Measurements from ENCODE around the gene RHEBL1. TPM values are rescaled to one million over a fixed set of nuclear protein-coding genes. Genes with fewer than 3 reads are reported as not detected.

Gene RHEBL1
- total and polyA plus RNA-seq, 3 donors from 2014 or later = 1.5 to 5.9 (median 1.7) TPM

DNA sequence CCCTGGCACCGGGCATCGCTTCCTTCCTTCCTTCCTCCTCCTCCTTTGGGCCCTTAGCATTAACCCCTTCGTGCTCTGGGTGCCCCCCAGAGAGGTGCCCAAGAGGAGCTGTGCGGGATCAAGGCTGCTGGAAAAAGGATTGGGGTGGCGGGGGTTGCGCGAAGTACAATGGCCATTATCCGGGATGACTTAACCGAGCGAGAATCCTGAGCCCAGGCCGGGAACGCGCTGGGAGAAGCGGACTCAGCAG lies 22.0 kb upstream of the RHEBL1 start:
- intact Hi-C loops (cut with DNase I; ENCODE audit: low total_unique reads) = no loop called here
- 0 to 7% methylated on average over 10 to 13 of the region's 14 CpGs for WGBS, 2 donors
- TF ChIP-seq POLR2A (IDR thresholded peaks at IDR 0.05) = no peak
- Histone ChIP-seq H3K4me3 (peak overlapping the region; percentile 29 to 52), H3K4me1 (peaks cover 50% of the 10 kb centered on the region), H3K27ac (peak overlapping the region in 1 of 2 donors; percentile 4), H3K9me3 (no peaks in the 10 kb centered on the region), H3K27me3 (no peaks in the 10 kb centered on the region), H3K36me3 (ENCODE audit: low read depth, missing control alignments) (no peaks in the 10 kb centered on the region)
- DNase-seq = no peak

DNA sequence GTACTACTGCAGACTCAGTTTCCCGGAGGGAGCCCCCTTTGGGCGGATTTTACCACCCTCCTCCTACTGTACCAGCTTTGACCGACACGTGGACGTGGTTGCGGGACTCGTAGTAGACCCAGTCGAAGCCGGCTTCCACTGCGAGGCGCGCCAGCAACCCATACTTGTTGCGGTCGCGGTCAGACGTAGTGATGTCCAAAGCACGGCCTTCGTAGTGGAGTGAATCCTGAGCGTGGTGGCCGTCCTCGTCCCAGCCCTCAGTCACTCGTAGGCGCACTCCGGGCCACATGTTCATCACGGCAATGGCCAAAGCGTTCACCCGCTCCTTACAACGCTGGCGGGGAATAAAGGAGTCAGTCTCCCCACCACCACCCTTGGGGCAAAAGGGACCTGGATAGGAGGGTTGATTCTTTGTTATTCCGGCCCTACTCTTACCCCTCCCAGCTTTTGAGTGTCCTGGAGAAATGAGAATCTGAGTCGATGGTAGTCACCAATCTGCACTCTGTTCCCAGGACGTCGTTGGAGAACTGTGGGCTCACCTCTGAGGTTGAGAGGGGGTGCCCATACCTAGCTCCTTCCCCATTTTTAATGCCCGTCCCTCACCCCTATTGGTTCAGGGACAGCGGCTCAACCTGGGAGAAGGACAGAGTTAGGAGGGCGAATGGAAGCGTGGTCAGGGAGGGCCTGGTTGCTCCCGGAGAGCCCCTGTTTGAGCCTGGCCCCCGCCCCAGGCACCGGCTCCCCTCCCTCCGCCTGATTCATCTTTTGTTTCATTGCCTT lies 21.5 kb upstream of the RHEBL1 start:
- 37 to 42% methylated on average over 41 of the region's 41 CpGs for WGBS, 2 donors
- no peak for DNase-seq
- intact Hi-C loops (cut with DNase I; ENCODE audit: low total_unique reads) = no loop called here
- Histone ChIP-seq H3K36me3 (ENCODE audit: low read depth, missing control alignments) (no peaks in the 10 kb centered on the region), H3K27me3 (no peaks in the 10 kb centered on the region), H3K9me3 (no peaks in the 10 kb centered on the region), H3K27ac (peak overlapping the region in 1 of 2 donors; percentile 4), H3K4me3 (peak overlapping the region; percentile 29 to 52), H3K4me1 (peaks cover 50% of the 10 kb centered on the region)
- TF ChIP-seq POLR2A (IDR thresholded peaks at IDR 0.05) = no peak
- TF ChIP-seq, protein P1, sequence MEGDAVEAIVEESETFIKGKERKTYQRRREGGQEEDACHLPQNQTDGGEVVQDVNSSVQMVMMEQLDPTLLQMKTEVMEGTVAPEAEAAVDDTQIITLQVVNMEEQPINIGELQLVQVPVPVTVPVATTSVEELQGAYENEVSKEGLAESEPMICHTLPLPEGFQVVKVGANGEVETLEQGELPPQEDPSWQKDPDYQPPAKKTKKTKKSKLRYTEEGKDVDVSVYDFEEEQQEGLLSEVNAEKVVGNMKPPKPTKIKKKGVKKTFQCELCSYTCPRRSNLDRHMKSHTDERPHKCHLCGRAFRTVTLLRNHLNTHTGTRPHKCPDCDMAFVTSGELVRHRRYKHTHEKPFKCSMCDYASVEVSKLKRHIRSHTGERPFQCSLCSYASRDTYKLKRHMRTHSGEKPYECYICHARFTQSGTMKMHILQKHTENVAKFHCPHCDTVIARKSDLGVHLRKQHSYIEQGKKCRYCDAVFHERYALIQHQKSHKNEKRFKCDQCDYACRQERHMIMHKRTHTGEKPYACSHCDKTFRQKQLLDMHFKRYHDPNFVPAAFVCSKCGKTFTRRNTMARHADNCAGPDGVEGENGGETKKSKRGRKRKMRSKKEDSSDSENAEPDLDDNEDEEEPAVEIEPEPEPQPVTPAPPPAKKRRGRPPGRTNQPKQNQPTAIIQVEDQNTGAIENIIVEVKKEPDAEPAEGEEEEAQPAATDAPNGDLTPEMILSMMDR (IDR thresholded peaks at IDR 0.05) = no peak

DNA sequence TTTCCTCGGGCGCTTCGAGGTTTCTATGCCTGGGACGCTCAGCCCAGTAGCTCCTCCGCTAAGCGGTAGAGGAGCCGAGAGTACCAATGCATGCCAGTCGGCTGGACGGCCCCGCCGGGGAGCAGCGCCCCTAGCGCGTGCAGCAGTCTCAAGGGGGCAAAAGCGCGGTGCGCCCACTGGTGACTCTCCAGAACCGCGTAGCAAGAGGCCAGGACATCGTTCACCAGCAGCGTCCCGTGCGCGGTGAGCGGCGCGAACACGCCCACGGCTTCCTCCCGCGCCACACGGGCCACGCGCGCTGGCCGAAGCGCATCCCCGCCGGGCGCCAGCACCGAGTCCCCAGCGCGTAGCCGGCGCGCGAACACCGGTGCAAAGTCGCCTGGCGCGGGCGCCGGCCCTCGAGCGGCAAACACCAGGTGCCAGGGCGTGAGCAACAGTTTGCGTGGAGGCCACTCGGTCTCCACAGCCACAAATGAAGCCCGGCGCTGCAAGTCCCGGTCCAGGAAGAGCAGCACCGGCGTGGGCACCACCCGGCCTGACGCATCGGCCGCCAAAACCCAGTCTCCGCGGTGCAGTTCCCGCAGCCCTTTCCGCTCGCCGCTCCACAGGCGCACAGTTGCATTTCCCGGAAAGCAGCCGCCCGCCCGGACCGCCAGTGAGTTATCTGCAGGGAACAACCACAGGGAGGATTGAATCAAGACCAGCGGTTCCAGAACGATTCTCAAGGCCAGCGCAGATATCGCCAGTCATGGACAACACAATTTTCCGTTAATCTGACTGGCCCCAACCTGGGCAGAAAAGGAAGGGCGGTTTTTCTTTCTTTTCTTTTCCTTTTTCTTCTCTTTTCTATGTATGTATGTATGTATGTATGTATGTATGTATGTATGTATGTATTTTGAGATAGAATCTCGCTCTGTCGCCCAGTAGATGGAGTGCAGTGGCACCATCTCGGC lies 20.3 kb upstream of the RHEBL1 start:
- peak overlapping the region; percentile 21 to 35 for H3K4me3 ChIP-seq
- TF ChIP-seq, protein P1 (IDR thresholded peaks at IDR 0.05) = peak in 1 of 3 experiments; percentile 11
- no peak for TF ChIP-seq POLR2A (IDR thresholded peaks at IDR 0.05)
- intact Hi-C loops (cut with DNase I; ENCODE audit: low total_unique reads) = no loop called here
- WGBS, 2 donors = 8% methylated on average over 17 to 58 of the region's 88 CpGs
- no peaks in the 10 kb centered on the region for H3K9me3 ChIP-seq
- DNase-seq = peak; percentile 64
- no peaks in the 10 kb centered on the region for H3K36me3 ChIP-seq (ENCODE audit: low read depth, missing control alignments)
- no peak overlapping the region for H3K27ac ChIP-seq
- H3K4me1 ChIP-seq = peaks cover 58% of the 10 kb centered on the region
- H3K27me3 ChIP-seq = no peaks in the 10 kb centered on the region

DNA sequence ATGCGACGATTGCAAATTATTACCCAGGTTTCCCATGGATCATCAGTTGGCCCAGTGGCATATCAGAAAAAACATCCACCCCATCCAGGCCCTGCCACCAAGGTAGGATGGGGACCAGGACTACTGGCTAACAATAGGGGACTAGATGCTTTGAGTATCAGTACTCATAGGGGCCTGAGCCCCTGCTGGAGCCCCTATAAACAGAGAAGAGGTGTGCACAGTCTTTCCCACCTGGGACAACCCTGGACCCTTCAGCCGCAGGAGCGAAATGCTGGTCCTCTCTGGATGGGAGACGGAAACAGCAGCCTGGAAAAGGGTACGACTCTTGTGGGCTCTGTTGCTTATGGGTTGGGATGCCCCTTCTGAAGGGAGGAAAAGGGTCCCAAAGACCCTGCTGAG lies 19.2 kb upstream of the RHEBL1 start:
- no peaks in the 10 kb centered on the region for H3K27me3 ChIP-seq
- WGBS, 2 donors = 48 to 61% methylated on average over 6 of the region's 6 CpGs
- TF ChIP-seq, protein P1 (IDR thresholded peaks at IDR 0.05) = no peak
- no peak for TF ChIP-seq POLR2A (IDR thresholded peaks at IDR 0.05)
- no peak overlapping the region for H3K27ac ChIP-seq
- DNase-seq = no peak
- no peaks in the 10 kb centered on the region for H3K9me3 ChIP-seq
- intact Hi-C loops (cut with DNase I; ENCODE audit: low total_unique reads) = no loop called here
- H3K36me3 ChIP-seq (ENCODE audit: low read depth, missing control alignments) = no peaks in the 10 kb centered on the region
- H3K4me3 ChIP-seq = no peak overlapping the region
- peaks cover 53% of the 10 kb centered on the region for H3K4me1 ChIP-seq

DNA sequence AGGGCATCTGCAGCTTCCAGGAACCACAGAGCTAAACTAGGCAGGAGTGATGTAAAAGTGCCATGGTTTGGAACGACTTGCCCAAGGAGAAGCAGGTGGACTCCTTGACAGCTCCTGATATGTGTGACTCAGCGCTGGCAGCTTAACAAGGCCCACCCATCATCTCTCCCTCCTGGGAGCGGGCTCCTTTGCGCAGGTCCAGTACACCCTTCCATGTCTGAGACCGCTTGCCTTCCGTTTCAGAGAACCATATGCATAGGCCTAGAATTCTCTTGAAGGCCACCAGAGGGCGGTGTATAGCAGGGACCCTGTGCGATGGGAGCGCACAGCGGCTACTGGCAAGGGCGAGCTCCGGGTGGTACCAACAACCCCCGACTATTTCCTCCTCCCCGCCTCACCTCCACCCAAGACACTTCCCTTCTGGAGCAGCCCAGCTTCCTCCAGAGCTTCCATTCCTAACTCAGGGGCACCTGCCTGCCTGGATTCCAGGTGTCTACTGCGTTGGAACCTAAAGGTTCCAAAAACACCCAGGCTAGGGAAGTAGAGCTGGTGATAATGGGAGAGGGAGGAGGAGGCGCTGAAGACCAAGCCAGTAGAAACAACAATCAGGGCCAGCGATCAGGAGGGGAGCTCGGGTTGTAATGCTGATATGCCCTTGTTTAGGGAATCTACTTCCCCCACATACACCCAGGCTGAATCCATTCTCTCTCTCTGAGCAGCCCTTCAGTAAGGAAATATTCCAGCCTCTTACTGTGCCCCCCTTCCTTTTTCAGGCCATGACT lies 18.6 kb upstream of the RHEBL1 start:
- DNase-seq = peak; percentile 82
- H3K27ac ChIP-seq = no peak overlapping the region
- H3K4me3 ChIP-seq = no peak overlapping the region
- no peaks in the 10 kb centered on the region for H3K9me3 ChIP-seq
- WGBS, 2 donors = 4 to 5% methylated on average over 14 to 18 of the region's 18 CpGs
- intact Hi-C loops (cut with DNase I; ENCODE audit: low total_unique reads) = no loop called here
- H3K27me3 ChIP-seq = no peaks in the 10 kb centered on the region
- TF ChIP-seq, protein P1 (IDR thresholded peaks at IDR 0.05) = peak; percentile 74 to 80 (median 76)
- TF ChIP-seq POLR2A (IDR thresholded peaks at IDR 0.05) = no peak
- peaks cover 53% of the 10 kb centered on the region for H3K4me1 ChIP-seq
- no peaks in the 10 kb centered on the region for H3K36me3 ChIP-seq (ENCODE audit: low read depth, missing control alignments)

Measured in testis (tissue), 3 donors.